Activated CD4-positive, alpha-beta T cell treated with anti-CD3 and anti-CD28 coated beads for 4 hours (primary cell): ENCODE measurements around the gene GLCE.
"Not testable (repeated sequence)": the region's sequence is repeated elsewhere in the genome, so short reads cannot be mapped to it uniquely, and the experiment has no call there.

ENCODE experiments used
- DNase-seq, 2 donors: peaks; one replicate each; pipeline ENCODE4 v3.0.0-alpha.2; 2020

GLCE gene

GRCh38 chr15:69277316-69277715 lies 116.9 kb downstream of the GLCE start:
- DNase-seq, result no peak

- DNase-seq, result no peak
Observed at GRCh38 chr15:69279636-69280035, 119.2 kb downstream of the GLCE start.

GRCh38 chr15:69280783-69281182 lies 120.3 kb downstream of the GLCE start:
- no peak for DNase-seq

- no peak for DNase-seq
Observed at GRCh38 chr15:69282104-69282743, 121.8 kb downstream of the GLCE start.

GRCh38 chr15:69285834-69286233 lies 125.4 kb downstream of the GLCE start:
- no peak for DNase-seq

GRCh38 chr15:69288011-69288410 lies 127.6 kb downstream of the GLCE start:
- no peak for DNase-seq

- DNase-seq, result no peak
Observed at GRCh38 chr15:69288531-69289341, 128.3 kb downstream of the GLCE start.

- DNase-seq, result no peak
Observed at GRCh38 chr15:69289342-69290146, 129.1 kb downstream of the GLCE start.

- no peak for DNase-seq
Observed at GRCh38 chr15:69290346-69291164, 130.1 kb downstream of the GLCE start.

GRCh38 chr15:69291651-69292050 lies 131.2 kb downstream of the GLCE start:
- DNase-seq, result not testable (repeated sequence)

GRCh38 chr15:69292826-69293420 lies 132.5 kb downstream of the GLCE start:
- no peak for DNase-seq

GRCh38 chr15:69293741-69294615 lies 133.5 kb downstream of the GLCE start:
- no peak for DNase-seq

- no peak for DNase-seq
Observed at GRCh38 chr15:69296606-69297005, 136.2 kb downstream of the GLCE start.

GRCh38 chr15:69297642-69298353 lies 137.4 kb downstream of the GLCE start:
- DNase-seq, result no peak

GRCh38 chr15:69298354-69298696 lies 137.9 kb downstream of the GLCE start:
- no peak for DNase-seq

GRCh38 chr15:69298697-69299441 lies 138.4 kb downstream of the GLCE start, which contains the start of gene PAQR5:
PAQR5 (plus strand) TSS chr15:69298912; CDS start chr15:69360081, 61,169 bp downstream.
- DNase-seq, result no peak

GRCh38 chr15:69299451-69299886 lies 139.0 kb downstream of the GLCE start:
- no peak for DNase-seq

- DNase-seq, result no peak
Observed at GRCh38 chr15:69299943-69300588, 139.6 kb downstream of the GLCE start.

- DNase-seq, result not testable (repeated sequence)
Observed at GRCh38 chr15:69301101-69301500, 140.7 kb downstream of the GLCE start.
